Vagina (tissue), 1 donor: ENCODE data around the gene LRRC70. TPM values are rescaled to one million over a fixed set of nuclear protein-coding genes. Genes with fewer than 3 reads are reported as not detected.

Experiments used
- total RNA-seq: library from RNA; depleted of rRNA; stranded (reverse); fragments of >200 nt; gene quantifications from one replicate; pipeline ENCODE4 v1.2.3, GENCODE V29; 2016

Gene LRRC70
- total RNA-seq, 1 donor from 2014 or later, result 9.6 TPM

Other genes starting within 250 kb of the LRRC70 start
- 25.5 TPM for gene DIMT1, start 174.9 kb upstream of the LRRC70 start, total RNA-seq
- gene IPO11, start 166.1 kb upstream of the LRRC70 start, total RNA-seq, result 31.2 TPM